DND-41 (cell line): ENCODE results near the gene TOMM70.

Source experiments
- CTCF ChIP-seq: IDR thresholded peaks from 2 replicates; pipeline ENCODE4 v1.5.1; 2012; ENCODE audit warnings: borderline replicate concordance, low read length, moderate library complexity, mild to moderate bottlenecking; ENCODE audit not compliant: poor library complexity, severe bottlenecking; ENCODE audit errors: extremely low read depth
- EZH2 ChIP-seq: IDR thresholded peaks from 3 replicates; pipeline ENCODE4 v1.6.1; 2012; ENCODE audit warnings: borderline replicate concordance, low read depth, mild to moderate bottlenecking, moderate library complexity, low read length, inconsistent platforms; ENCODE audit not compliant: severe bottlenecking

- TF ChIP-seq CTCF (no peak), EZH2 (no peak)
These were observed 24.4 kb upstream of the TOMM70 start for GRCh38 chr3:100425316-100425715.
